ENCODE results near the gene ZNF808. TPM values are rescaled to one million over a fixed set of nuclear protein-coding genes. Genes with fewer than 3 reads are reported as not detected.

The ZNF808 gene
- total and polyA plus RNA-seq, 9 of the 15 experiments (the other 6 are each of a cell fraction or from before 2014, with no cell fraction given), result 3.1 to 20.1 (median 10.9) TPM

DNA sequence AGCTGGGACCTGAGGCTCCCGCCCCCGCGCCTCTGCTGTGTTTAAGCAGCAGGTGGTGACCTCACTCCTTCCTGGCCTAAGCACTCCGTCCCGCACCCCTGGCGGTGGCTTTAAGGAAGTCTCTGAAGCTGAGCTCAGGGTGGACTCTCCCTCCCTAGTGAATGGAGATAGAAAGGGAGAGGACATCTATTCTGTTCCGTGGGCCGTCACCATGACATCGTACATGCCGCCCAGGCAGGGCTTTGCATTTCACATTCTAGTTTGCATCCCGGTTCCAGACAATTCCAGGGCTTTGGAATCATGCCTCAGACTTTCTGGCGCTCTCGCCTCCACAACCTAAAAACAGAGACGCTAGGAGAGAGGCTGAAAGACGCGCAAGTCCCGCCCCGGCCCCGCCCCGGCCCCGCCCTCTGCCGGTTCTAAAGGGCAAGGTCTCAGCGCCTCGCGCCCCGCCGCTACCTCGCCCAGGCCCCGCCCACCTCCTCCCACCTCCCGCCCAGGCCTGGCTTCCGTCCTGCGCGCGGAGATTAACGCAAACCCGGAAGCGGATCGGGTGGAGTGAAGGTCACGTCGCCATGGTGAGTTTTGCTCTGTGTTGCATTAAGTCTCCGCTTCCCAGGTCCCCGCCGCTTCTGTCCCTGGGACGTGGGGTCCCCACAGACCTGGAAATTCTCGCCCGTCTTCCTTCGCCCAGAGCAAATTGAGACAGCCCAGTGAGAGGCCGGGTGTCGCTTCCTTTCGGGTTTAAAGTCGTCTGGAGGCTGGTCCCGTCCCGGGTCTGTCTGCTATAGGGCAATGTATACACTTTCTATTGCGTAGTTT lies at the start of gene ZNF808 (continued):
- TF ChIP-seq IRF2 (CRISPR knock-in tag; IDR thresholded peaks at IDR 0.05), result no peak
- no peak for TF ChIP-seq NFATC3 (IDR thresholded peaks at IDR 0.05)
- TF ChIP-seq, protein P1, sequence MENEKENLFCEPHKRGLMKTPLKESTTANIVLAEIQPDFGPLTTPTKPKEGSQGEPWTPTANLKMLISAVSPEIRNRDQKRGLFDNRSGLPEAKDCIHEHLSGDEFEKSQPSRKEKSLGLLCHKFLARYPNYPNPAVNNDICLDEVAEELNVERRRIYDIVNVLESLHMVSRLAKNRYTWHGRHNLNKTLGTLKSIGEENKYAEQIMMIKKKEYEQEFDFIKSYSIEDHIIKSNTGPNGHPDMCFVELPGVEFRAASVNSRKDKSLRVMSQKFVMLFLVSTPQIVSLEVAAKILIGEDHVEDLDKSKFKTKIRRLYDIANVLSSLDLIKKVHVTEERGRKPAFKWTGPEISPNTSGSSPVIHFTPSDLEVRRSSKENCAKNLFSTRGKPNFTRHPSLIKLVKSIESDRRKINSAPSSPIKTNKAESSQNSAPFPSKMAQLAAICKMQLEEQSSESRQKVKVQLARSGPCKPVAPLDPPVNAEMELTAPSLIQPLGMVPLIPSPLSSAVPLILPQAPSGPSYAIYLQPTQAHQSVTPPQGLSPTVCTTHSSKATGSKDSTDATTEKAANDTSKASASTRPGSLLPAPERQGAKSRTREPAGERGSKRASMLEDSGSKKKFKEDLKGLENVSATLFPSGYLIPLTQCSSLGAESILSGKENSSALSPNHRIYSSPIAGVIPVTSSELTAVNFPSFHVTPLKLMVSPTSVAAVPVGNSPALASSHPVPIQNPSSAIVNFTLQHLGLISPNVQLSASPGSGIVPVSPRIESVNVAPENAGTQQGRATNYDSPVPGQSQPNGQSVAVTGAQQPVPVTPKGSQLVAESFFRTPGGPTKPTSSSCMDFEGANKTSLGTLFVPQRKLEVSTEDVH (IDR thresholded peaks at IDR 0.05; ENCODE audit: low read depth, partially characterized antibody), result no peak
- TF ChIP-seq PRMT5 (CRISPR knock-in tag; IDR thresholded peaks at IDR 0.05), result no peak
- TF ChIP-seq EZH2 (IDR thresholded peaks at IDR 0.05; ENCODE audit: borderline replicate concordance, low read depth, low read length), result no peak
- TF ChIP-seq HMG20A (CRISPR knock-in tag; conservative IDR thresholded peaks at IDR 0.05), result no peak
- no peak for TF ChIP-seq HNRNPUL1 (IDR thresholded peaks at IDR 0.05; ENCODE audit: low read length)
- TF ChIP-seq HDGF (IDR thresholded peaks at IDR 0.05), result no peak
- TF ChIP-seq CEBPB (tag; IDR thresholded peaks at IDR 0.05), result no peak
- TF ChIP-seq, protein P2, sequence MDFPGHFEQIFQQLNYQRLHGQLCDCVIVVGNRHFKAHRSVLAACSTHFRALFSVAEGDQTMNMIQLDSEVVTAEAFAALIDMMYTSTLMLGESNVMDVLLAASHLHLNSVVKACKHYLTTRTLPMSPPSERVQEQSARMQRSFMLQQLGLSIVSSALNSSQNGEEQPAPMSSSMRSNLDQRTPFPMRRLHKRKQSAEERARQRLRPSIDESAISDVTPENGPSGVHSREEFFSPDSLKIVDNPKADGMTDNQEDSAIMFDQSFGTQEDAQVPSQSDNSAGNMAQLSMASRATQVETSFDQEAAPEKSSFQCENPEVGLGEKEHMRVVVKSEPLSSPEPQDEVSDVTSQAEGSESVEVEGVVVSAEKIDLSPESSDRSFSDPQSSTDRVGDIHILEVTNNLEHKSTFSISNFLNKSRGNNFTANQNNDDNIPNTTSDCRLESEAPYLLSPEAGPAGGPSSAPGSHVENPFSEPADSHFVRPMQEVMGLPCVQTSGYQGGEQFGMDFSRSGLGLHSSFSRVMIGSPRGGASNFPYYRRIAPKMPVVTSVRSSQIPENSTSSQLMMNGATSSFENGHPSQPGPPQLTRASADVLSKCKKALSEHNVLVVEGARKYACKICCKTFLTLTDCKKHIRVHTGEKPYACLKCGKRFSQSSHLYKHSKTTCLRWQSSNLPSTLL (IDR thresholded peaks at IDR 0.05), result no peak
- TF ChIP-seq ARID2 (IDR thresholded peaks at IDR 0.05), result no peak
- TF ChIP-seq TCF7 (IDR thresholded peaks at IDR 0.05; ENCODE audit: borderline replicate concordance), result no peak
- TF ChIP-seq ZNF830 (CRISPR knock-in tag; IDR thresholded peaks at IDR 0.05), result no peak
- TF ChIP-seq, protein P3, sequence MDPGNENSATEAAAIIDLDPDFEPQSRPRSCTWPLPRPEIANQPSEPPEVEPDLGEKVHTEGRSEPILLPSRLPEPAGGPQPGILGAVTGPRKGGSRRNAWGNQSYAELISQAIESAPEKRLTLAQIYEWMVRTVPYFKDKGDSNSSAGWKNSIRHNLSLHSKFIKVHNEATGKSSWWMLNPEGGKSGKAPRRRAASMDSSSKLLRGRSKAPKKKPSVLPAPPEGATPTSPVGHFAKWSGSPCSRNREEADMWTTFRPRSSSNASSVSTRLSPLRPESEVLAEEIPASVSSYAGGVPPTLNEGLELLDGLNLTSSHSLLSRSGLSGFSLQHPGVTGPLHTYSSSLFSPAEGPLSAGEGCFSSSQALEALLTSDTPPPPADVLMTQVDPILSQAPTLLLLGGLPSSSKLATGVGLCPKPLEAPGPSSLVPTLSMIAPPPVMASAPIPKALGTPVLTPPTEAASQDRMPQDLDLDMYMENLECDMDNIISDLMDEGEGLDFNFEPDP (CRISPR knock-in tag; IDR thresholded peaks at IDR 0.05), result no peak
- TF ChIP-seq HNRNPL (IDR thresholded peaks at IDR 0.05; ENCODE audit: low read depth, low read length), result no peak
- no peak for TF ChIP-seq TFAM (CRISPR knock-in tag; conservative IDR thresholded peaks at IDR 0.05)
- TF ChIP-seq, protein P4, sequence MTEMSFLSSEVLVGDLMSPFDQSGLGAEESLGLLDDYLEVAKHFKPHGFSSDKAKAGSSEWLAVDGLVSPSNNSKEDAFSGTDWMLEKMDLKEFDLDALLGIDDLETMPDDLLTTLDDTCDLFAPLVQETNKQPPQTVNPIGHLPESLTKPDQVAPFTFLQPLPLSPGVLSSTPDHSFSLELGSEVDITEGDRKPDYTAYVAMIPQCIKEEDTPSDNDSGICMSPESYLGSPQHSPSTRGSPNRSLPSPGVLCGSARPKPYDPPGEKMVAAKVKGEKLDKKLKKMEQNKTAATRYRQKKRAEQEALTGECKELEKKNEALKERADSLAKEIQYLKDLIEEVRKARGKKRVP (CRISPR knock-in tag; IDR thresholded peaks at IDR 0.05), result no peak
- TF ChIP-seq EWSR1 (IDR thresholded peaks at IDR 0.05; ENCODE audit: borderline replicate concordance, low read depth, partially characterized antibody), result no peak
- TF ChIP-seq CHCHD3 (CRISPR knock-in tag; IDR thresholded peaks at IDR 0.05), result no peak
- TF ChIP-seq BCOR (IDR thresholded peaks at IDR 0.05), result no peak
- TF ChIP-seq SRF (CRISPR knock-in tag; IDR thresholded peaks at IDR 0.05), result no peak; a peak in 1 of 4 replicates
- TF ChIP-seq MCM3 (IDR thresholded peaks at IDR 0.05), result no peak
- no peak for TF ChIP-seq MTA2 (IDR thresholded peaks at IDR 0.05; ENCODE audit: low read depth)
